NOMO-1 treated with dmso at 0.1 percent for 144 hours (cell line): ENCODE results near the gene STARD7.
A peak's percentile ranks its signal among the peaks of the same experiment; 100 is the strongest.
"Not testable (repeated sequence)": the region's sequence is repeated elsewhere in the genome, so short reads cannot be mapped to it uniquely, and the experiment has no call there.

Experiments
- DNase-seq: peaks from one replicate; lab custom pipeline; 2025; ENCODE audit not compliant: unreplicated experiment; lab: John Stamatoyannopoulos, UW

STARD7 gene

DNA sequence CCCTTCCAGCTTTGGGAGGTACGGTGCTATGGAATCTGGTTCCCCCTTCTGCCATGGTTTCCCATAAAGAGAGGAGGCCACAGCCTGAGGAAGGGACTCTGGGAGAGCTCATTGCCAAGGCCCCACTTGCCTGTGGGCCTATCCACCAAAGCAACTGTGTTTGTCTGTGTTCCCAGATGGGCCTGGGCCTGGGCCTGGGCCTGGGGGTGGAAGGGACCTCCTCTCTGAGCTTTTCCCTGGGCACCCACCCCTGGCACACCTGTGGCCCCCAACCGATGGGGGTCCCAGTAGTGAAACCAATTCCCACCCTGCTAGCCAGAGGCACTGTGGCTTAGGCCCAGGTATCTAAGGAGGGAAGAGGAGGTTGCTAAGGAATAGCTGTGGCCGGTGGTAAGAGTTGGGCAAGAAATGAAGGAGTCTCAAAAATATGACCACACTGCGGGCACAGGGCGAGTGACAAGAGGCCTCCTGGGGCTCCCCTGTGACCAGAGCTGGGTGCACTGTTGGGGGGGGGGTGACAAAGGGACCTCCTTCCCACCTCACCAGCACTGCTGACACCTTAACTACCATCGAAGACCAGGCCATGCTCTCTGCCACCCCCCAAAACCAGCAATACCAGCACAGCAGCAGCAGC is 58.5 kb downstream of the STARD7 start:
- DNase-seq = no peak

- peak; percentile 87 for DNase-seq
Measured at GRCh38 chr2:96148410-96149217, 60.0 kb downstream of the STARD7 start.

DNA sequence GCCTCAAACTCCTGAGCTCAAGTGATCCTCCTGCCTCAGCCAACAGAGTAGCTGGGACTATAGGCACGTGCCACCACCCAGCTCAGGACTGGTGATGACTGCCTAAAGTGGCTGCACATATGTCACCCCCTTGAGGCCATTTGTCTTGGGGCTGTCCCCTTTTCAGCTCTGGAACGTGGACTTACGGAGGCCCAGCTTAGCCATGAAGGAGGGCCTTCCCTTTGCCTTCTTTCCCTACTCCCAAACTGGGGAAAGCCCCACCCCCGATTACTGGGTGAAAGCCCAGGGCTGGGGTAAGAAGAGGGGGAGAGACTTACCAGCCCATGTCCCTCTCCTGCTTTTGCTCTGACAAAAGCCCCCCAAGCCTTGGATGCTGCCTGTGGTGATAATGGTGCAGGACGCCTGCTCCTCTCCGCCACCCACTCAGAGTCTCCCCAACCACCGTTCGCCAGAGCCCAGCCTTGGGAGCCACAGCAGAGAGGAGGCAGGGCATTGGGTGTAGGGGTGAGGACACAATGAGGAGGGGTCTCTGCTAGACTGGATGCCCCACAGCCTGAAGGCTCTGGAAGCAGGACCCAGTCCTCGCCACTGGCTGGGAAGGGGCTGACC is 60.9 kb downstream of the STARD7 start:
- no peak for DNase-seq

GRCh38 chr2:96146881-96147592 is 61.6 kb downstream of the STARD7 start:
- no peak for DNase-seq

- DNase-seq = peak; percentile 36
Measured at GRCh38 chr2:96146153-96146880, 62.3 kb downstream of the STARD7 start.

- DNase-seq = no peak
Measured at GRCh38 chr2:96145848-96146152, 62.8 kb downstream of the STARD7 start.

DNA sequence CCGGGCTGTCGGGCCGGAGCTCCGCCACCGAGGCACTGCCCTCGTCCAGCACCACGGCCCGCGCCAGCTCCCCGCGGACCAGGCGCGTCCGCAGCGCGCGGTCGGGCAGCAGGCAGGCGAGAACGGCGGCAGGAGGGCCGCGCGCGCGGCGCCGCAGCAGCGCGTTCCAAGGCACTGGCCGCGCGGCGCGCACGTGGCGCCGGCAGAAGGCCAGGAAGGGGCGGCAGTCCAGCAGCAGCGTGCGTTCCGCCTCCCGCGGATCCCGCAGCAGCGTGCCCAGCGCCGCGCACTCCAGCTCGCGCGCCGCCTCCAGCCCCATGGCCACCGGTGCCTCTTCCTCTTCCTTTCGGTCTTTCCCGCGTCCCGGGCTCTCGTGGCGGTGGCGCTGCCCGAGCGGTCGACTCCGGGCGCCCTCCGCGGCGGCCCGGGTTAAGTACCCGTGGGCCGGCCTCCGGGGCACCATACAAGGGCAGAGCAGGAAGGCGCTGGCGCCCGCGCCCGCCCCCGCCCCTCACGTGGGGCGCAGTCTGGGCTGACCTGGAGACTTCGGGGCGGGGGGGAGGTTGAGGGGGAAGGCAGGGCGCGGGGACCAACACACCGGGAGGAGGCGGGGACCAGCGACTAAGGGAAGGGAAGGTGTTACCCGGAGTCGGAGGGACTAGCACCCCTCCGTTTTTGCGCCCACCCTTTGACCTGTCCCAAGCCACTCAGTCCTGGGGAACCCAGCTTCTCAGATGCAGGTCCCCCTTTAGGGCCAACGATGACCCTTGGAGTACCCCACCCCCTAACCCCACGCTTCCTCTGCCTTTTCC is 63.4 kb downstream of the STARD7 start, which contains the start of gene DUSP2:
Gene DUSP2 (minus strand): TSS at position 405 of the 812 bp plus-strand sequence. CDS start 86 bp downstream, at position 319.
- peak; percentile 76 for DNase-seq

GRCh38 chr2:96144481-96145035 is 64.1 kb downstream of the STARD7 start:
- DNase-seq = no peak

DNA sequence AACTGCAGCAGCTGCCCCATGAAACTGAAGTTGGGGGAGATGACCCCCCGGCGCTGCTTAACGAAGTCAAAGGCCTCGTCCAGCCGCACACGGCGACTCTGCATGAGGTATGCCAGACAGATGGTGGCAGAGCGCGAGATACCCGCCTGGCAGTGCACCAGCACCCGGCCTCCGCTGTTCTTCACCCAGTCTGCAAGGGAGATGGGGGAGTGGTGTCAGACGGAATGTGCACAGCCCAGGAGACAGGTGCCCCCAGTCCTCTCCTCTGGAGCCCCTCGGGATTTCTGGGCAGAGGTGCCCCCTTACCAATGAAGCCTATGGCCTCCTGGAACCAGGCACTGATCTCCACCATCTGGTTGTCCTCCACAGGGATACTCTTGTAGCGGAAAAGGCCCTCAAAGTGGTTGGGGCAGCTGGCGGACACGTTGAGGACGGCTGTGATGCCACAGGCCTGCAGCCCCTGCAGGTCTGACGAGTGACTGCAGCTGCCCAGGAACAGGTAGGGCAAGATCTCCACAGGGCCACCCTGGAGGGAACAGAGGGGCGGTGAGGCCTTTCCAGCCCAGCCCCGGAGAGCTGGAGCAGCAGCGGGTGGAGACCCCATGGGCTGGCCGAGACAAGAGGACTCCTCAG is 64.7 kb downstream of the STARD7 start:
- no peak for DNase-seq

- no peak for DNase-seq
Measured at GRCh38 chr2:96143231-96143847, 65.3 kb downstream of the STARD7 start.

GRCh38 chr2:96142217-96143113 is 66.2 kb downstream of the STARD7 start:
- DNase-seq = no peak

DNA sequence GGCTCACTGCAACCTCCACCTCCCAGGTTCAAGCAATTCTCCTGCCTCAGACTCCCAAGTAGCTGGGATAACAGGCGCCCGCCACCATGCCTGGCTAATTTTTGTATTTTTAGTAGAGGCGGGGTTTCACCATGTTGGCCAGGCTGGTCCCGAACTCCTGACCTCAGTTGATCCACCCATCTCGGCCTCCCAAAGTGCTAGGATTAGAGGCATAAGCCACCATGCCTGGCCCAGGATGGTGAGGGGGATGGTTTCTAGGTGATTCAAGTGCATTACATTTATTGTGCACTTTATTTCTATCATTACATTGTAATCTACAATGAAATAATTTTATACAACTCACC is 67.0 kb downstream of the STARD7 start:
- not testable (repeated sequence) for DNase-seq

- DNase-seq = no peak
Measured at GRCh38 chr2:96140941-96141623, 67.5 kb downstream of the STARD7 start.

DNA sequence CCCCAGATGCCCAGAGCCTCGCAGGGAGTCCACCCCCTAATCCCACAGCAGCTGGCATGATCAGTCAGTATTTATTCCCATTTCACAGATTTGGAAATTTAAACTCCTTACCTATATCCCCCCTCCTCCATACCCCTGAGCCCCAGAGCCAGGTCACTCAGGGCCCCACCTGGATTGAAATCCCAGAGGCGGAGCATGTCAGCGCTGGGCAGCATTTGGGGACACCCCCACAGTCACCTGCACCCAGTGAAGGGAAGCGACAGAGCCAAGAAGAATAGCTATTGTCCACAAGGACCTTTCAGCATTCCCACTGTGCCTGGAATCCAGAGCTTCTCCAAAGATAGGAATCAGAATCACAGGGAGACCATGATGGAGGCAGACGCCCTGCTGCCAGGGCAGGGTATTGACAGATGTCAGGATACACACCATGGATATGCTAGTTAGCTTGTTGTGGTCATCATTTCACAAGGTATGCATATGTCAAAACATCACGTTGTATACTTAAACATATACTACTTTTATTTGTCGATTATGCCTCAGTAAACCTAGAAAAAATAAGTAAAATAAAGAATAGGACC is 69.4 kb downstream of the STARD7 start:
- DNase-seq = no peak

GRCh38 chr2:96138179-96139145 is 70.2 kb downstream of the STARD7 start, which contains the start of gene ASTL:
TSS of gene ASTL (minus strand) at chr2:96138502. CDS start at chr2:96138436, 66 bp downstream.
- peak; percentile 11 for DNase-seq
